ENCODE measurements around the gene BICRAL.
"Not testable (repeated sequence)": the region's sequence is repeated elsewhere in the genome, so short reads cannot be mapped to it uniquely, and the experiment has no call there.

Gene BICRAL

GRCh38 chr6:42781796-42782688, at the start of gene BICRAL:
Gene BICRAL, plus strand, starts transcription at chr6:42782052. Its CDS starts 39,971 bp downstream, at chr6:42822023.
- DNase-seq (ENCODE audit: low spot score): peak; percentile 78

GRCh38 chr6:42733867-42734481, 47.9 kb upstream of the BICRAL start:
- not testable (repeated sequence) for DNase-seq (ENCODE audit: low spot score)

GRCh38 chr6:42735976-42736375, 45.9 kb upstream of the BICRAL start:
- no peak for DNase-seq (ENCODE audit: low spot score)

GRCh38 chr6:42740725-42741124, 41.1 kb upstream of the BICRAL start:
- DNase-seq (ENCODE audit: low spot score): no peak

- peak; percentile 48 for DNase-seq (ENCODE audit: low spot score)
Observed at GRCh38 chr6:42742116-42742894, 39.5 kb upstream of the BICRAL start.

GRCh38 chr6:42744351-42744893, 37.4 kb upstream of the BICRAL start:
- DNase-seq (ENCODE audit: low spot score): no peak

- peak; percentile 24 for DNase-seq (ENCODE audit: low spot score)
Observed at GRCh38 chr6:42745083-42745639, 36.7 kb upstream of the BICRAL start.

- peak; percentile 99 for DNase-seq (ENCODE audit: low spot score)
Observed at GRCh38 chr6:42745640-42746462, 36.0 kb upstream of the BICRAL start, which contains the start of gene TBCC. Gene TBCC, minus strand, starts transcription at chr6:42746103. Its CDS starts 30 bp downstream, at chr6:42746073.

- DNase-seq (ENCODE audit: low spot score): peak; percentile 86
Observed at GRCh38 chr6:42746463-42747391, 35.1 kb upstream of the BICRAL start.

GRCh38 chr6:42748203-42748898, 33.5 kb upstream of the BICRAL start:
- DNase-seq (ENCODE audit: low spot score): no peak

GRCh38 chr6:42751055-42751454, 30.8 kb upstream of the BICRAL start:
- no peak for DNase-seq (ENCODE audit: low spot score)

GRCh38 chr6:42754759-42755158, 27.1 kb upstream of the BICRAL start:
- DNase-seq (ENCODE audit: low spot score): no peak

GRCh38 chr6:42756722-42757121, 25.1 kb upstream of the BICRAL start:
- DNase-seq (ENCODE audit: low spot score): no peak

GRCh38 chr6:42758756-42759430, 23.0 kb upstream of the BICRAL start:
- DNase-seq (ENCODE audit: low spot score): no peak

- DNase-seq (ENCODE audit: low spot score): no peak
Observed at GRCh38 chr6:42761287-42762067, 20.4 kb upstream of the BICRAL start.

- DNase-seq (ENCODE audit: low spot score): no peak
Observed at GRCh38 chr6:42762426-42762859, 19.4 kb upstream of the BICRAL start.

GRCh38 chr6:42762950-42763349, 18.9 kb upstream of the BICRAL start:
- no peak for DNase-seq (ENCODE audit: low spot score)

Data from hepatic stellate cell (primary cell).